Transverse colon (tissue), 4 donors: ENCODE measurements around the gene CENPT. TPM values are rescaled to one million over a fixed set of nuclear protein-coding genes. Genes with fewer than 3 reads are reported as not detected.
"Not testable (repeated sequence)": the region's sequence is repeated elsewhere in the genome, so short reads cannot be mapped to it uniquely, and the experiment has no call there.

Source experiments
- DNase-seq: peaks from one replicate; pipeline ENCODE4 v3.0.0-alpha.2; 2019
- H3K27ac ChIP-seq, 4 donors: fragments of 200-600 bp; sonication (generic); 2 replicates each; pipeline ENCODE4 v1.5.1; 2016 to 2018; ENCODE audit warnings: inconsistent platforms in 4 of 4
- H3K27me3 ChIP-seq: fragments of 200-600 bp; sonication (generic); 2 replicates; pipeline ENCODE4 v1.5.1; 2017; ENCODE audit warnings: inconsistent platforms
- H3K36me3 ChIP-seq, 4 donors: fragments of 200-600 bp; sonication (generic); 2 replicates each; pipeline ENCODE4 v1.5.1; 2017 to 2019; ENCODE audit warnings: inconsistent platforms in 4 of 4
- H3K4me1 ChIP-seq, 4 donors: fragments of 200-600 bp; sonication (generic); 2 replicates each; pipeline ENCODE4 v1.5.1; 2017 to 2020; ENCODE audit warnings: inconsistent platforms in 4 of 4
- H3K4me3 ChIP-seq, 4 donors: fragments of 200-600 bp; sonication (generic); 1 replicate in 1 of 4; 2 replicates in 3 of 4; pipeline versions ENCODE4 v1.5.1 to v1.6.1; 2017 to 2019; ENCODE audit warnings: inconsistent platforms in 4 of 4
- H3K9me3 ChIP-seq, 2 donors: fragments of 200-600 bp; sonication (generic); 2 replicates each; pipeline ENCODE4 v1.5.1; 2017 to 2019; ENCODE audit warnings: inconsistent platforms in 2 of 2
- EP300 ChIP-seq: sonication (generic); formaldehyde crosslinking; IDR thresholded peaks from one replicate; pipeline ENCODE4 v1.6.1; 2017; ENCODE audit warnings: antibody characterized with exemption, low read depth
- POLR2A ChIP-seq: fragments of 450-650 bp; IDR thresholded peaks from one replicate; pipeline ENCODE4 v1.6.1; 2016; ENCODE audit warnings: antibody characterized with exemption, mild to moderate bottlenecking, moderate library complexity
- POLR2AphosphoS5 ChIP-seq, 3 donors: sonication (generic); formaldehyde crosslinking; IDR thresholded peaks; one replicate each; pipeline ENCODE4 v1.6.1; 2016; ENCODE audit warnings: antibody characterized with exemption in 3 of 3
- WGBS, 2 donors: methylation state at CpG; one replicate each; pipeline ENCODE4 v1.1.5; 2018; ENCODE audit warnings: low coverage in 1 of 2; 5-methylcytosine and 5-hydroxymethylcytosine counted together
- in situ Hi-C, 4 donors: fragments of 200-750 bp; cut with MboI; loops; one replicate each; pipeline versions ENCODE4 v1.15.0 to v1.15.1; 2017; ENCODE audit warnings: low sequenced_read_pairs in 3 of 4, low pct_ligation_motif_present in 1 of 4, low pct_unique_long_range_greater_than_20kb in 1 of 4
- intact Hi-C: fragments of 100-400 bp; cut with DNase I; formaldehyde crosslinking; loops from one replicate; pipeline ENCODE4 v1.15.1; 2023; ENCODE audit warnings: low total_unique reads
- total RNA-seq, 4 donors: library from RNA; depleted of rRNA; stranded (reverse); fragments of >200 nt; gene quantifications; one replicate each; pipeline ENCODE4 v1.1.0, GENCODE V29; 2016
- TF ChIP-seq, protein P1 (sequence below), 5 experiments: fragments of 200-600 bp in 3 of 5; fragments of 450-650 bp in 2 of 5; sonication (generic) in 3 of 5; IDR thresholded peaks; 1 replicate in 2 of 5; 2 replicates in 3 of 5; pipeline ENCODE4 v1.5.1; 2016 to 2017; ENCODE audit warnings: antibody characterized with exemption in 5 of 5, inconsistent platforms in 3 of 5, mild to moderate bottlenecking in 2 of 5, moderate library complexity in 1 of 5

CENPT gene
- total RNA-seq, 4 donors from 2014 or later = 58.2 to 248 (median 100) TPM

DNA sequence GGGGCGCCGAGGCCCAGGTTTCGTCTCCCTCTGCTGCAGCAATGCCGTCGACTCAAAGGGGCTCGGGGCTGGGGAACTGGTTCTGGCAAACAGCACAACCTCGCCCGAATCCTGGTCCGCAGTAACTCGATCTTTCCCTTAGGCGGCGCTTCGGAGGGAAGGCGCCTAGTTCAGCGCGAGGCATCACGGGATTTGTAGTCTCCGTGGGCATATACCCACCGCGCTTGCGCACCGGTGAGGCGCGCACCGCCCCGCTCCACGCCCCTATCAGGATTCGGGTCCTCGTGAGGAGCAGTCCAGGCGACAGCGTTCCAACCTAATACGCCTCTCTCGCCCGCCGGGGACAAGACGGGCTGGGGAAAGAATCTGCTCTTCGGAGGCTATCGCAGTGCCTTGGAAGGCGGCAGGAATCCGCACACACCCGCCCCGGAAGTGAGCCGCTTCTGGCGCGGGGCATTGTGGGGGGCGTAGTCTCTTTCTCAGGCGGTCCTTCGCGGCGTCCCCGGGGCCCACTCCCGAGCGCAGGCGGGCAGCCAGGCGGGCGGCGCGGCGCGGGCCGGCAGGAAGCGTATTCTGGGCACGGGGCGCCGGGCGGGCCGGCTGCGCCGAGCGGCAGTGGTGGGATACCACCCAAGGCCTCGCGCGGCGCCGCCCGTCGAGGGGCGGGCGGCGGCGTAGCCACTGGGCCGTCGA is 5.5 kb downstream of the CENPT start, which contains the start of gene THAP11:
Gene THAP11 (plus strand): TSS at position 505 of the 693 bp plus-strand sequence. CDS start 235 bp downstream, outside the sequence.
- intact Hi-C loops = no loop called here
- 1% methylated on average over 62 of the region's 83 CpGs; no CpG with 5 or more reads in 1 of the 2 donors for WGBS, 2 donors

DNA sequence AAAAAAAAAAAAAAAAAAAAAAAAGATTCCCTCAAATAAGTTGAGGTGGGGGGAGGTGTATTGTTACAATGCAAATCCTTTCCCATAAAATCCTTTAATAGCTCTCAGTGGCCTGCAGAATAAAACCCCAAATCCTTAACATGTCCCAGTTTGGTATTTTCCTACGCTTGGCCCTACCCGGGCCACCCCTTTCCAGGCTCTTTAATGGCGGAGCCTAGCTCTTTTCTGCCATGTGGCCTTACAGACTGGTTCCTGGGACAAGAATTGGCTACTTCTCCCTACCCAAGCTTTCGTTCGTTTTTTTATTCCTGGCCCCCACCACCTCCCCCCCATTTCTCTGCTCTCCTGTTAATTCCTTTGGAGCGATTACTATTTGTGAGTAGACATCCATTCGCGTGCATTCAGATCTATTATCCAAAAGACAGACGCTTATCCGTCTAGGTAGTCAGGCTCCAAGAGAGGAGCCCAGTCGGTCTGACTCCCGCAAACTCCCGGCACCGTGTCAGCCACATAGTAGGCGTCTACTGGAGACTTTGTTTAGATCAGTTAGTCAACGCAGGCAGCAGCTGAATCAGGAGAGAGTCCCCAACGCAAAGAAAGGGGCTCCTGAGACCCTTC is 6.2 kb downstream of the CENPT start:
- intact Hi-C loops = no loop called here
- peak overlapping the region; percentile 95 to 98 (median 97) for H3K27ac ChIP-seq
- TF ChIP-seq POLR2A (no peak), POLR2AphosphoS5 (IDR thresholded peaks at IDR 0.05) (no peak)
- no peaks in the 10 kb centered on the region for H3K27me3 ChIP-seq
- DNase-seq = no peak
- in situ Hi-C loops = no loop called here
- peaks cover 32 to 40% (median 36%) of the 10 kb centered on the region in 4 donors for H3K4me1 ChIP-seq
- H3K9me3 ChIP-seq = no peaks in the 10 kb centered on the region
- no peaks in the 10 kb centered on the region for H3K36me3 ChIP-seq
- WGBS, 2 donors = 42 to 55% methylated on average over 12 to 17 of the region's 17 CpGs
- peak overlapping the region in 3 of 4 donors; percentile 51 to 83 (median 82) for H3K4me3 ChIP-seq

More for the DNA sequence above, 5.5 kb downstream of the CENPT start, which contains the start of gene THAP11:
- TF ChIP-seq, protein P1, sequence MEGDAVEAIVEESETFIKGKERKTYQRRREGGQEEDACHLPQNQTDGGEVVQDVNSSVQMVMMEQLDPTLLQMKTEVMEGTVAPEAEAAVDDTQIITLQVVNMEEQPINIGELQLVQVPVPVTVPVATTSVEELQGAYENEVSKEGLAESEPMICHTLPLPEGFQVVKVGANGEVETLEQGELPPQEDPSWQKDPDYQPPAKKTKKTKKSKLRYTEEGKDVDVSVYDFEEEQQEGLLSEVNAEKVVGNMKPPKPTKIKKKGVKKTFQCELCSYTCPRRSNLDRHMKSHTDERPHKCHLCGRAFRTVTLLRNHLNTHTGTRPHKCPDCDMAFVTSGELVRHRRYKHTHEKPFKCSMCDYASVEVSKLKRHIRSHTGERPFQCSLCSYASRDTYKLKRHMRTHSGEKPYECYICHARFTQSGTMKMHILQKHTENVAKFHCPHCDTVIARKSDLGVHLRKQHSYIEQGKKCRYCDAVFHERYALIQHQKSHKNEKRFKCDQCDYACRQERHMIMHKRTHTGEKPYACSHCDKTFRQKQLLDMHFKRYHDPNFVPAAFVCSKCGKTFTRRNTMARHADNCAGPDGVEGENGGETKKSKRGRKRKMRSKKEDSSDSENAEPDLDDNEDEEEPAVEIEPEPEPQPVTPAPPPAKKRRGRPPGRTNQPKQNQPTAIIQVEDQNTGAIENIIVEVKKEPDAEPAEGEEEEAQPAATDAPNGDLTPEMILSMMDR (IDR thresholded peaks at IDR 0.05) = peak; percentile 85 to 96 (median 87)
- TF ChIP-seq POLR2AphosphoS5 (IDR thresholded peaks at IDR 0.05) (peak; percentile 11 to 80 (median 71)), POLR2A (peak; percentile 21), EP300 (no peak)
- in situ Hi-C loops = no loop called here
- peak; percentile 96 for DNase-seq
- Histone ChIP-seq H3K9me3 (no peaks in the 10 kb centered on the region), H3K4me3 (peak within 1 kb of the TSS; percentile 51 to 84 (median 82)), H3K36me3 (no peaks in the 10 kb centered on the region), H3K27ac (peak within 1 kb of the TSS; percentile 95 to 98 (median 97)), H3K27me3 (no peaks in the 10 kb centered on the region), H3K4me1 (peaks cover 32 to 40% (median 36%) of the 10 kb centered on the region in 4 donors)

DNA sequence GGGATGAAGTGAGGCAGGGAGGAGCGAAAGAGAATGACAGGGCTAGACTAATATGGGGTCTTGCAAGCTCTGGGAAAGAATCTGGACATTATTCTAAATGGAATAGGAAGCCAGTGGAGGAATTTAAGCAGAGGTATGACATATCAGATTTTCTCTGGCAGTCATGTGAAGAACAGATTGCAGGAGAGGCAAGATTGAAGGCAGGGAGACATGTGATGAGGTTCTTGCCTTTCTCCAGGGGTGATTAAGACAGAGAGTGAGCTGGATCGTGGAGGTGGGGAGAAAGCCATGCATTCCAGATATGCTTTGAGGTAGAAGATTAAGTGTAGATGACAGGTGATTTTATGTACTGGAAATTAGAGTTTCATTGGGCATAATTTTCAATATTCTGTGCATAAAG is 9.7 kb downstream of the CENPT start:
- Histone ChIP-seq H3K4me3 (no peak overlapping the region), H3K27ac (no peak overlapping the region), H3K27me3 (no peaks in the 10 kb centered on the region), H3K9me3 (no peaks in the 10 kb centered on the region), H3K4me1 (peaks cover 3 to 17% (median 8%) of the 10 kb centered on the region in 4 donors), H3K36me3 (no peaks in the 10 kb centered on the region)
- intact Hi-C loops (no loop called here), in situ Hi-C loops (no loop called here)
- DNase-seq = no peak
- TF ChIP-seq, protein P1 (IDR thresholded peaks at IDR 0.05) = no peak
- no peak for TF ChIP-seq POLR2AphosphoS5 (IDR thresholded peaks at IDR 0.05)
- TF ChIP-seq EP300 = no peak
- TF ChIP-seq POLR2A = no peak
- WGBS, 2 donors = 86 to 88% methylated on average over 2 of the region's 2 CpGs

DNA sequence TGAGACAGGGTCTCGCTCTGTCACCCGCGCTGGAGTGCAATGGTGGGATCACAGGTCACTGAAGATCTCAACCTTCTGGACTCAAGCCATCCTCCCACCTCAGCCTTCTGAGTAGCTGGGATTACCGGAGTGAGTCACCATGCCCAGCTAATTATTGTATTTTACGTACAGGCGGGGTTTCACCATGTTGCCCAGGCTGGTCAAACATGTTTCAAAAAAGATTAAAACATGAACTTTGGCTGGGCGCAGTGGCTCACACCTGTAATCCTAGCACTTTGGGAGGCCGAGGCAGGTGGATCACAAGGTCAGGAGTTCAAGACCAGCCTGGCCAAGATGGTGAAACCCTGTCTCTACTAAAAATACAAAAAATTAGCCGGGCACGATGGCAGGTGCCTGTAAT is 10.3 kb downstream of the CENPT start:
- H3K27ac ChIP-seq, in situ Hi-C loops, H3K36me3 ChIP-seq, H3K27me3 ChIP-seq, H3K4me3 ChIP-seq, DNase-seq, intact Hi-C loops, H3K9me3 ChIP-seq: not testable (repeated sequence)
- 72 to 77% methylated on average over 6 to 10 of the region's 10 CpGs for WGBS, 2 donors
- peaks cover 3 to 23% (median 13%) of the 10 kb centered on the region in 4 donors for H3K4me1 ChIP-seq

DNA sequence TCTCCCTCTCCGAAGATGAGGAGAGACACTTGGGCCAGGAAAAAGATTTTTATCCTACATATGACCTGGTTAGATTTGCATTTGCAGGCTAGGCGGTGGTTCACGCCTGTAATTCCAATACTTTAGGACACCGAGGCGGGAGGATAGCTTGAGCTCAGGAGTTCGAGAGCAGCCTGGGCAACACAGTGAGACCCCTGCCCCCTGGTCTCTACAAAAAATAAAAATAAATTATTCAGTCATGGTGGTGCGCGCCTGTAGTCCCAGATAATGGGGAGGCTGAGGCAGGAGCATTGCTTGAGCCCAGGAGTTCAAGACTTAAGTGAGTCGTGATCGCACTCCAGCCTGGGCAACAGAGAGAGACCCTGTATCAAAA is 13.3 kb downstream of the CENPT start:
- Histone ChIP-seq H3K27ac (peak overlapping the region; percentile 71 to 86 (median 84)), H3K9me3 (no peaks in the 10 kb centered on the region), H3K27me3 (no peaks in the 10 kb centered on the region), H3K4me3 (peak overlapping the region in 3 of 4 donors; percentile 71 to 97 (median 78)), H3K4me1 (peaks cover 0 to 18% (median 9%) of the 10 kb centered on the region in 4 donors), H3K36me3 (peaks cover 0 to 10% (median 0%) of the 10 kb centered on the region in 4 donors)
- intact Hi-C loops (no loop called here), in situ Hi-C loops (no loop called here)
- 61 to 82% methylated on average over 3 to 10 of the region's 10 CpGs for WGBS, 2 donors
- DNase-seq = no peak
- TF ChIP-seq EP300 (no peak), POLR2A (no peak), POLR2AphosphoS5 (IDR thresholded peaks at IDR 0.05) (no peak)
- TF ChIP-seq, protein P1 (IDR thresholded peaks at IDR 0.05) = no peak
